ENCODE results near the gene KCNJ11.

KCNJ11 gene

DNA sequence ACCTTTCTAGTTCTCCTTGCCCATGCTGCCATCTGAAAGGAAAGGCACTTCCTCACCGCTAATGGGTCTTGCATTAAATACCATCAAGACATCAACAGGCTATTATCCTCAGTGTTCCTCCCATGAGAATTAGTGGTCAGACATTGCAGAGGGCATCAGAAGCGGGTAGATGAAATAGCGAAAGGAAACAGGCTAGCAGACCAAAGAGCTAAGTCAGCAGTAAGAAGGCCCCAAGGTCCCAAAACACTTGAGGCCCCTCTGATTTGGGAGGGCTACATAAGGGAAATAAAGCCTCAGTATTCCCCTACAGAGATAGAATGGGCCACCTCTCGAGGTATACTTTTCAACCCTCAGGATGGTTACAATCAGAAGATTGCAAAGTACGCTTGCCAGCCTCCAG lies 12.9 kb downstream of the KCNJ11 start:
- Histone ChIP-seq H3K27ac (ENCODE audit: low read length) (no peak overlapping the region), H3K36me3 (ENCODE audit: insufficient read depth, low read depth, low read length) (no peaks in the 10 kb centered on the region), H3K4me1 (ENCODE audit: insufficient read depth, low read length) (no peaks in the 10 kb centered on the region), H3K9me3 (ENCODE audit: insufficient read depth, low read depth, low read length) (peaks cover 51% of the 10 kb centered on the region), H3K9ac (ENCODE audit: low read depth, low read length) (no peak overlapping the region), H3K4me3 (ENCODE audit: low read length) (no peak overlapping the region), H3K27me3 (ENCODE audit: insufficient read depth, low read length) (no peaks in the 10 kb centered on the region)

DNA sequence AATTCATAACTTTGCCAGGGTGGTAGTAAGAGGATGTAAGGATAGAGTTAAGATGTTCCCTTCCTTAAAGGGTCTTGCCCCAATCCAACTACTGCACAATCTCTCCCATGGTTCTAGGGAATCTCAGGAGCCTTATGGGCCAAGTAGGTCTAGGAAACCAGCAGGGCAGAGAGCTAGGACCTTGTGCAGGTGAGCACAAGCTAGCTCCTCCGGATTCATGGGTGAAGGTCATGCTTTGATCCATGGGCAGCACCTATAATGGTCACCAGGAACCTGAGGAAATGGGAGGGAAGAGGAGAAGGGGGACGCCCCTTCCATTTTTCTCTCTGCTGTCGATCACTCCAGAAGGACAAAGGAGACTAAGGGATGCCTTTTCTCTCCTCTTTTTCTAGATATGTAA lies 16.8 kb downstream of the KCNJ11 start:
- no peaks in the 10 kb centered on the region; the same call in 1 of the 2 replicates for H3K36me3 ChIP-seq (ENCODE audit: insufficient read depth, low read depth, low read length)

DNA sequence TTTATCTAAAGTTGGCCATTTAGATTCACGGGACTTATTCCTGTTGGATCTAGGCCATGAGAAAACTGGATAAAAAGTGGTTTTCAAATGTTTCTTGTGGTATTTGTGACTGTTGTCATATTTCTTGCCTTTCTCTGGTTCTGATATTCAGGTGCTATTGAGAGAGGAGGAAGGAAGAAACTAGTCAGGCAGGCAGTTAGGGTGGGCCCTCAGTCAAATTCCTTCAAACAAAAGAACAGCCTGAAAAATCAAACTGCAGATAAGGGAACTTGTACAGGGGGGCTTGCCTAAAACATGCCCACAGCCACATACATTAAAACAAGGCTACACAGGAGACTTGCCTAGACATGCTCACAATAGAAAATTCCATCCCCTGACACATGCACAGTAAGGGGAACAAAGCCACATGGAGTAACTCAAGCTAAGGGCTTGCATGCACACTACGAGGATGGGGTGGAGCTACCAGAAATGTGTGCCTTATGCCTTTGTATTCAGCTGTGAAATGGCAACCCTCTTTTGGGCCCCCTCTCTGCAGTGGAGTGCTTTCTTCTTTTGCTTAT lies 18.7 kb downstream of the KCNJ11 start:
- peaks cover 64% of the 10 kb centered on the region for H3K9me3 ChIP-seq (ENCODE audit: insufficient read depth, low read depth, low read length)

More for the DNA sequence above, 16.8 kb downstream of the KCNJ11 start:
- H3K4me3 ChIP-seq (ENCODE audit: low read length) = no peak overlapping the region
- peaks cover 64% of the 10 kb centered on the region for H3K9me3 ChIP-seq (ENCODE audit: insufficient read depth, low read depth, low read length)
- H3K27ac ChIP-seq (ENCODE audit: low read length) = no peak overlapping the region
- no peak overlapping the region for H3K9ac ChIP-seq (ENCODE audit: low read depth, low read length)
- no peaks in the 10 kb centered on the region for H3K27me3 ChIP-seq (ENCODE audit: insufficient read depth, low read length)
- H3K4me1 ChIP-seq (ENCODE audit: insufficient read depth, low read length) = no peaks in the 10 kb centered on the region

DNA sequence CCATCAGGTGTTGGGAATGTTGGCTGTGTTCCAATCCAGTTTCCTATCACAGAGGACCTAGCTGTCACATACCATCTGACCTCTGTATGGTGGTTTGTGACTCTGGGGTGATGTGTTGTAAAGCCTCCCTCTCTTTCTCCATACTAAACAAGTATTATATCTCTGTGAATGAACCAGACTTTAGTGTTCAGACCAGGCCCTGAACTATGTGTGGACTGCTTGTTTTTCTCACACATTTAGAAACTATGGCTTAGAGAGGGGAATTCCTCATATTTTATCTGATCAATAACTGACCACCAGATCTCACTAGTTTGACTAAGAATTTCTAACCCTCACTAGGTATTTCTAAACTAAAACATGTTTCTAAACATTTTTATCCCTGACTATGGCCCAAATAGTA lies 19.4 kb downstream of the KCNJ11 start:
- H3K4me3 ChIP-seq (ENCODE audit: low read length) = no peak overlapping the region
- H3K9ac ChIP-seq (ENCODE audit: low read depth, low read length) = no peak overlapping the region
- no peaks in the 10 kb centered on the region; the same call in 1 of the 2 replicates for H3K36me3 ChIP-seq (ENCODE audit: insufficient read depth, low read depth, low read length)
- peaks cover 59% of the 10 kb centered on the region for H3K9me3 ChIP-seq (ENCODE audit: insufficient read depth, low read depth, low read length)
- no peaks in the 10 kb centered on the region for H3K4me1 ChIP-seq (ENCODE audit: insufficient read depth, low read length)
- no peaks in the 10 kb centered on the region for H3K27me3 ChIP-seq (ENCODE audit: insufficient read depth, low read length)
- no peak overlapping the region for H3K27ac ChIP-seq (ENCODE audit: low read length)

More for the DNA sequence above, 18.7 kb downstream of the KCNJ11 start:
- H3K27ac ChIP-seq (ENCODE audit: low read length) = no peak overlapping the region
- no peak overlapping the region for H3K4me3 ChIP-seq (ENCODE audit: low read length)
- no peak overlapping the region for H3K9ac ChIP-seq (ENCODE audit: low read depth, low read length)
- H3K36me3 ChIP-seq (ENCODE audit: insufficient read depth, low read depth, low read length) = no peaks in the 10 kb centered on the region; the same call in 1 of the 2 replicates
- H3K27me3 ChIP-seq (ENCODE audit: insufficient read depth, low read length) = no peaks in the 10 kb centered on the region
- no peaks in the 10 kb centered on the region for H3K4me1 ChIP-seq (ENCODE audit: insufficient read depth, low read length)

DNA sequence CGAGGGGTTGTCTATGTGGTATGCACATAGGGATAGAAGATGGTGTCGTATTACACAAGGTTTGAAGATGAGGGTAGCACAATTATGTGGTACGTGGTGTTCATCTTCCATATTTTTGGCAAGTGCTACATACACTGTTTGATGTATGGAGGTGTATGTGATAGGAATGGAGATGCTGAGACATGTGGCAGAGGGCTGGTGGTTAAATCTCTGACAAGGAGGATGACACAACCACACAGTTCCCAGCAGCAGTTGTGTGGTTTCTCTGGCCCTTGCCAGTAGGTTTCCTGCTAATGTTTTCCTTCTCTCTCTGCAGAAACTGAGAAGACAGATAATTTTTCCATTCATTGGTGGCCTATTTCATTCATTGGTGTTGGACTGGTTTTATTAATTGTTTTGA lies 19.9 kb downstream of the KCNJ11 start:
- H3K4me1 ChIP-seq (ENCODE audit: insufficient read depth, low read length) = no peaks in the 10 kb centered on the region
- no peak overlapping the region for H3K4me3 ChIP-seq (ENCODE audit: low read length)
- no peak overlapping the region for H3K27ac ChIP-seq (ENCODE audit: low read length)
- peaks cover 55% of the 10 kb centered on the region for H3K9me3 ChIP-seq (ENCODE audit: insufficient read depth, low read depth, low read length)
- H3K9ac ChIP-seq (ENCODE audit: low read depth, low read length) = no peak overlapping the region
- H3K27me3 ChIP-seq (ENCODE audit: insufficient read depth, low read length) = no peaks in the 10 kb centered on the region
- no peaks in the 10 kb centered on the region; the same call in 1 of the 2 replicates for H3K36me3 ChIP-seq (ENCODE audit: insufficient read depth, low read depth, low read length)

DNA sequence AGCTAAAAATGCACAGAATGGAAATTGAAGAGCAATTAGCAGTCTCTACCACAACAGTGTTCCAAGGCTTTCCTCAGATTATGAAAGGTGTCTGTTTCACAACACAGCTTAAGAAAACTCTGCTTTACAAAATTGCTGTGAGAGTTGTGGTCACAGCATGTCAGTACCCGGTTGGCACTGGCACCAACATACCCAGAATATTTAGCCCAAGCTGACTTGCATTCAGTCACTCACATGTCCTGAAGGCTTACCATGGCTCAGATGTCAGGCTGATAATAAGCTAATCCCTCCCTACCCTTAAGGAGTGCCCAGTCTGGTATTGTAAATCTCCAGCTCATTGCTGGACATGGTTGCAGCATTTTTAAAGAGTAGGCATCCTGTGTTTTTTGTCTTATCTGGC lies 22.0 kb downstream of the KCNJ11 start:
- Histone ChIP-seq H3K4me1 (ENCODE audit: insufficient read depth, low read length) (no peaks in the 10 kb centered on the region), H3K27me3 (ENCODE audit: insufficient read depth, low read length) (no peaks in the 10 kb centered on the region), H3K27ac (ENCODE audit: low read length) (no peak overlapping the region), H3K36me3 (ENCODE audit: insufficient read depth, low read depth, low read length) (no peaks in the 10 kb centered on the region; the same call in 1 of the 2 replicates), H3K9me3 (ENCODE audit: insufficient read depth, low read depth, low read length) (peaks cover 34% of the 10 kb centered on the region), H3K9ac (ENCODE audit: low read depth, low read length) (no peak overlapping the region), H3K4me3 (ENCODE audit: low read length) (no peak overlapping the region)

DNA sequence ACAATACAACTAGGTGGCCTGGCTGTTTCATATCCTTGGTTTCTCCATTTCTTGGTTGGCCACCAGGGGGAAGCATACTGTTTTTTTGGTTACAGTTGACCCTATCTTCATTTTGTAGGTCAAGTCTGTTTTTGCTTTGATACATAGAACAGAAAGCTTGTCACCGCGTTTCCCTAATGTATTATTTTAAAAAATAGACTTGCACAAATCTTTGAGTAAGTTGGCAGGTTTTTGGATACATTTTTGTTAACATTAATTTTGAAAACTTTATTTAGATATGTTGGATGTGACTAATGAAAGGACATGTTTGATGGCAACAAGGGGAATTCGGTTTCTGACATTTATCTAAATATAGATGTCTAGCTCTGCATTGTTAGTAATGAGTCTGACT lies 33.9 kb downstream of the KCNJ11 start:
- peaks cover 53% of the 10 kb centered on the region for H3K27me3 ChIP-seq (ENCODE audit: insufficient read depth, low read length)
- H3K27ac ChIP-seq (ENCODE audit: low read length) = no peak overlapping the region
- no peak overlapping the region for H3K4me3 ChIP-seq (ENCODE audit: low read length)
- H3K4me1 ChIP-seq (ENCODE audit: insufficient read depth, low read length) = peaks cover 11% of the 10 kb centered on the region; the same call in 1 of the 2 replicates
- no peak overlapping the region for H3K9ac ChIP-seq (ENCODE audit: low read depth, low read length)
- H3K36me3 ChIP-seq (ENCODE audit: insufficient read depth, low read depth, low read length) = no peaks in the 10 kb centered on the region
- H3K9me3 ChIP-seq (ENCODE audit: insufficient read depth, low read depth, low read length) = no peaks in the 10 kb centered on the region

DNA sequence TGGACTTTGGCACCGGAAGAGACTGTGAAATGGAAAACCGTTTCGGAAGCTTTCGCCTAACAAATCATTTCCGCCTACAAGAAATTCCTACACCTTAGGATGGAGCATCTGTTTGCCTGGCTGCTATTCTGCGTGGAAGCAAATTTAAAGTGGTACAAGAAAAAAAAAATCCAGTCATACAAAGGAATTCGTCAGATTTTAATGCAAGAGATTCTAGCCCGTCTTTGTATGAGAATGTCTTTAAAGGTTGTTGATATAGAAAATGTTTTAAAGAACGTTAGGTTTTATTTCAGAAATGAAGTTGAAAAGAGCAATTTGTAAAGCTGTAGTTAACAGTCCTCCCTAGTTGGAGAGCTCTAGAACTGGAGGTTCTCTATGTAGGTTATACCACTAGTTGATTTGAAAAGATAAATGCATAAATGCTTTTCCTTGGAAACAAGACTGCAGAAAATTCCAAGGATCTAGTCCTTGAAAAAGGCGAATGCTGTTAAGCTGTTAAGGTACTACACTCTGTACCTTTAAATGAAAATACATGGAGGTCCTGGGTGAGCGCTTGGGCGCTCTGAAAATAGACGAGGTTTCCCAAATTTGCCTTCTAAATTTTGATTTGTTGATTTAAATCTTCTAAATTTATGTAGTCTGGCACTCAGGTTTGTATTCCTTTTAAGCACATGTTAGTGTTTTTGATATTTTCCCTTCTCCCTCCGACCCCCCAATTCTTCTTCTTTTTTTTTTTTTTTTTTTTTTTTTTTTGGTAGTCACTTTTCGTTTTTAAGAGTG lies 34.4 kb downstream of the KCNJ11 start:
- H3K9ac ChIP-seq (ENCODE audit: low read depth, low read length) = peak overlapping the region; percentile 54; the same call in 1 of the 2 replicates
- peaks cover 11% of the 10 kb centered on the region; the same call in 1 of the 2 replicates for H3K4me1 ChIP-seq (ENCODE audit: insufficient read depth, low read length)
- H3K27ac ChIP-seq (ENCODE audit: low read length) = no peak overlapping the region
- no peaks in the 10 kb centered on the region for H3K9me3 ChIP-seq (ENCODE audit: insufficient read depth, low read depth, low read length)
- no peaks in the 10 kb centered on the region for H3K36me3 ChIP-seq (ENCODE audit: insufficient read depth, low read depth, low read length)
- H3K4me3 ChIP-seq (ENCODE audit: low read length) = peak overlapping the region; percentile 69
- peaks cover 59% of the 10 kb centered on the region for H3K27me3 ChIP-seq (ENCODE audit: insufficient read depth, low read length)

DNA sequence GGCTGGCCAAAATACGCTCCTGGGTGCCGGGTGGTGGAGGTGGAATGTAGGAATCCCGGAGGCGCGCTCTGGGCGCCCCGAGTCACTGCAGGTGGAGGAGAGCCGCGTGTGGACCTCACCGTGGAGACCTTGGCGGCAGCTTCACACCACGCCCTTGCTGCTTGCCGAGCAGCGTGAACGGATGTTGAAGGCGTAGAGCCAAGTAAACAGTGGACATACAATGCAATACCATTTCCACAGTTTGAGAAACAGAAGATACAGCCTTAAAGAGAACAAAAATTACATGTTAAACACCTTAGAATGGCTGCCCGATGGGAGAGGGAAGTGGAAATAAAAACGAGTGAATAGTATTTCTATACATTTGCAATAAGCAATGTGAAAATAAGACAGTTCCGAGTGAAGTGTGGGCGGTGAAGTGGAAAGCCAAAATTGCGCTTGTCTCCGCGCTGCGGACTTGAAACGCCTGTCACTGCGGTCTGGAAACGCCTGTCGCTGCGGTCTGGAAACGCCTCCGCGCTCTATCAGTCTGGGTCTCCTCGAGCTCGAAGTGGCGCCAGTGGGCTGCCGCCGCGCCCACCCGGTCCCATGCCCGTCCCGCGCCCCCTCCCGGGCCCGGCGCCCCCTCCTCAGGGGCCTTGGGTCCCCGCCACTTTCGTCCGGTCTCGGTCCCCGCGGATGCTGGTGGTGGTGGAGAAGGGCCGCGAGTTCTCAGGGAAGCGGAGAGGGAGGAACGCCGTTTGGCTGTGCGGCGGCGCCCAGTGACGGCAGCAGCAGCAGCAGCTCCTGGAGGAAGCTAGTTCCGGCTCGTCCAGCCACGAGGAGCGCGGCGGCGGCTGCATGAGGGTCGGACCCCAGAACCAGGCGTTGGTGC lies 35.3 kb downstream of the KCNJ11 start:
- Histone ChIP-seq H3K9me3 (ENCODE audit: insufficient read depth, low read depth, low read length) (no peaks in the 10 kb centered on the region), H3K36me3 (ENCODE audit: insufficient read depth, low read depth, low read length) (no peaks in the 10 kb centered on the region), H3K4me1 (ENCODE audit: insufficient read depth, low read length) (peaks cover 11% of the 10 kb centered on the region; the same call in 1 of the 2 replicates), H3K9ac (ENCODE audit: low read depth, low read length) (peak overlapping the region; percentile 54; the same call in 1 of the 2 replicates), H3K27ac (ENCODE audit: low read length) (no peak overlapping the region), H3K27me3 (ENCODE audit: insufficient read depth, low read length) (peaks cover 61% of the 10 kb centered on the region), H3K4me3 (ENCODE audit: low read length) (peak overlapping the region; percentile 69)

DNA sequence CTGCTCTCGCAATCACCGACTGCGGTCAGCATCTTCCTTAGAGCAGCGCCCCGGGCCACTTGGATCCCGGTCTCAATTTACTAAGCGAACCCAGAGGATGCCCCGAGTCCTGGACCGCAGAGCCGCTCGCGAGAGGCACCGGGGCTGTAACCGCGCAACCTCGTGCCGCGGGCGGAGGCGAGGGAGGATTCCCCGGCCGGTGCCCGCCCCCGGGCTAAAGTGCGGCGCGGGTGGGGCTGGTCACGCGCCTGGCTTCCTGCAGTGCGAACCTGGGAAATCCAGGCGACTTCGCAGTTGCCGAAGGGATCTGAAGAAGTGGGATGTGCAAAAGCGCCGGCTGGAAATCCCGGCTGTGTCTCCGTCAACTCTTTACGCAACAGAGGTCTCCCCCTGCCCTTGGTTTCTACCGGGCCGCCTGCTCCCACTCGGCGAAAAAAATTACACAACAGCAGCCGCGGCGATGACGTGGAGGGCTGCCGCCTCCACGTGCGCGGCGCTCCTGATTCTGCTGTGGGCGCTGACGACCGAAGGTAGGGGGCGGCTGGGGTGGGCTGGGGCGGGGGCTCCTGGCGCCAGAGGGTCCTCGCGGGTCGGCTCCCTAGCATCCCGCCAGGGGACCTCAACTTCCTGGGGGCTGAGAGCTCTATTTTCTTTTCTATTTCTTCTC lies 36.8 kb downstream of the KCNJ11 start, which contains the start of gene NCR3LG1:
Gene NCR3LG1, plus strand, starts transcription at position 291 of the 667 bp plus-strand sequence. Its CDS starts 170 bp downstream, at position 461.
- peak within 1 kb of the TSS; percentile 3; the same call in 1 of the 2 replicates for H3K9ac ChIP-seq (ENCODE audit: low read depth, low read length)
- no peak within 1 kb of the TSS for H3K27ac ChIP-seq (ENCODE audit: low read length)
- peaks cover 11% of the 10 kb centered on the region; the same call in 1 of the 2 replicates for H3K4me1 ChIP-seq (ENCODE audit: insufficient read depth, low read length)
- H3K9me3 ChIP-seq (ENCODE audit: insufficient read depth, low read depth, low read length) = no peaks in the 10 kb centered on the region
- peaks cover 61% of the 10 kb centered on the region for H3K27me3 ChIP-seq (ENCODE audit: insufficient read depth, low read length)
- peak within 1 kb of the TSS; percentile 69 for H3K4me3 ChIP-seq (ENCODE audit: low read length)
- no peaks in the 10 kb centered on the region for H3K36me3 ChIP-seq (ENCODE audit: insufficient read depth, low read depth, low read length)

DNA sequence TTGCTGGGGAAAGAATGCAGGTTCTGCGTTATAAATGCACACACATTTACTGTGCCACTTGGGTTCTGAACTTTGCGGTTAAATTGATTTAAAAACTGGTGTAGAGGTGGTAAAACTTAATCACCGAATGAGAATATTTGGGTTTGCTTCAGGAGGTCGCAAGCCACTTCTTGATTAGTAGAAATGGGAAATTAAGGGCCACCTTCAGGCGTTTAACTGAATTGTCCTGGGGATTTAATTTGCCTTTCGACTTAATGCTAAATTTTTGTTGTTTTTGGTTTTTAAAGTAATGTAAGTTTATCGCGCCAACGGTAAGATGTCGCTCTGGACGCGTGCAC lies 37.3 kb downstream of the KCNJ11 start:
- Histone ChIP-seq H3K27ac (ENCODE audit: low read length) (no peak overlapping the region), H3K36me3 (ENCODE audit: insufficient read depth, low read depth, low read length) (no peaks in the 10 kb centered on the region), H3K27me3 (ENCODE audit: insufficient read depth, low read length) (peaks cover 61% of the 10 kb centered on the region), H3K4me1 (ENCODE audit: insufficient read depth, low read length) (peaks cover 11% of the 10 kb centered on the region; the same call in 1 of the 2 replicates), H3K9me3 (ENCODE audit: insufficient read depth, low read depth, low read length) (no peaks in the 10 kb centered on the region), H3K9ac (ENCODE audit: low read depth, low read length) (no peak overlapping the region; the same call in 1 of the 2 replicates), H3K4me3 (ENCODE audit: low read length) (peak overlapping the region; percentile 69; the same call in 1 of the 2 replicates)

Data from iPS-20b (cell line).